Activated T-helper 1 cell treated with anti-CD3 and anti-CD28 coated beads, Interleukin-12 subunit alpha, Interleukin-12 subunit beta, Interleukin-2, Interleukin-4 antibody, amounts not matched to agents 30 ng/mL and 10 ng/mL and 1 ng/mL, durations not matched to agents 14 hours and 24 hours and 36 hours (primary cell): Measurements from ENCODE around the gene UFC1. TPM values are rescaled to one million over a fixed set of nuclear protein-coding genes. Genes with fewer than 3 reads are reported as not detected.

Experiments used
- DNase-seq: peaks from one replicate; pipeline ENCODE4 v3.0.0; 2021; ENCODE audit warnings: low spot score
- H3K27ac Mint-ChIP-seq: one replicate; pipeline ENCODE4 v1.8.0; 2021; ENCODE audit warnings: mild to moderate bottlenecking, mixed read lengths
- H3K27me3 Mint-ChIP-seq: one replicate; pipeline ENCODE4 v1.8.0; 2022; ENCODE audit warnings: mild to moderate bottlenecking, moderate library complexity, mixed read lengths; ENCODE audit not compliant: insufficient read depth
- H3K36me3 Mint-ChIP-seq: one replicate; pipeline ENCODE4 v1.8.0; 2021; ENCODE audit warnings: low read depth, mixed read lengths
- H3K4me1 Mint-ChIP-seq: one replicate; pipeline ENCODE4 v1.8.0; 2021; ENCODE audit warnings: low read depth, mixed read lengths
- H3K4me3 Mint-ChIP-seq: one replicate; pipeline ENCODE4 v1.8.0; 2021; ENCODE audit warnings: mild to moderate bottlenecking, moderate library complexity, mixed read lengths
- H3K9me3 Mint-ChIP-seq: one replicate; pipeline ENCODE4 v1.8.0; 2021; ENCODE audit warnings: mixed read lengths
- intact Hi-C: fragments of 100-400 bp; cut with micrococcal nuclease; formaldehyde crosslinking; loops from one replicate; pipeline ENCODE4 v1.15.1; 2024
- total RNA-seq: library from RNA; stranded (reverse); gene quantifications from 2 replicates; pipeline ENCODE4 v1.2.3, GENCODE V29; 2022

The UFC1 gene
- total RNA-seq, 1 donor from 2014 or later = 86.3 TPM

GRCh38 chr1:161176468-161177111 lies 22.8 kb downstream of the UFC1 start:
- H3K36me3 Mint-ChIP-seq = peaks cover 31% of the 10 kb centered on the region
- intact Hi-C loops = loop anchor here (1.0 to 2.0 kb wide), 5 partner anchors 9 to 44 kb away; partner anchors contain the start of genes DEDD and PPOX
- peaks cover 60% of the 10 kb centered on the region for H3K4me1 Mint-ChIP-seq

GRCh38 chr1:161177112-161177935 lies 23.5 kb downstream of the UFC1 start, which contains the start of gene B4GALT3:
B4GALT3 (minus strand) TSS chr1:161177507; CDS start chr1:161176060, 1,447 bp downstream.
- Mint-ChIP-seq H3K4me1 (peaks cover 67% of the 10 kb centered on the region), H3K27ac (peak within 1 kb of the TSS; percentile 100), H3K36me3 (peaks cover 27% of the 10 kb centered on the region), H3K4me3 (peak within 1 kb of the TSS; percentile 98), H3K27me3 (no peaks in the 10 kb centered on the region), H3K9me3 (no peaks in the 10 kb centered on the region)
- intact Hi-C loops = loop anchor here (1.0 to 2.0 kb wide), 5 partner anchors 8 to 45 kb away; partner anchors contain the start of genes DEDD and PPOX
- DNase-seq = peak; percentile 91

More at GRCh38 chr1:161176468-161177111, 22.8 kb downstream of the UFC1 start:
- Mint-ChIP-seq H3K4me3 (peak overlapping the region; percentile 98), H3K27me3 (no peaks in the 10 kb centered on the region), H3K27ac (peak overlapping the region; percentile 100), H3K9me3 (no peaks in the 10 kb centered on the region)
- DNase-seq = no peak

GRCh38 chr1:161177936-161178244 lies 24.1 kb downstream of the UFC1 start:
- Mint-ChIP-seq H3K36me3 (peaks cover 22% of the 10 kb centered on the region), H3K9me3 (no peaks in the 10 kb centered on the region), H3K27me3 (no peaks in the 10 kb centered on the region), H3K4me3 (peak overlapping the region; percentile 98), H3K27ac (peak overlapping the region; percentile 100), H3K4me1 (peaks cover 73% of the 10 kb centered on the region)
- no peak for DNase-seq
- intact Hi-C loops = loop anchor here (1.0 to 2.0 kb wide), 5 partner anchors 7 to 46 kb away; partner anchors contain the start of genes DEDD and PPOX

GRCh38 chr1:161179698-161180097 lies 25.9 kb downstream of the UFC1 start:
- intact Hi-C loops = loop anchor here (5.0 kb wide), 1 partner anchor 208 kb away; no protein-coding TSS in a partner anchor
- peaks cover 78% of the 10 kb centered on the region for H3K4me1 Mint-ChIP-seq
- no peaks in the 10 kb centered on the region for H3K27me3 Mint-ChIP-seq
- H3K9me3 Mint-ChIP-seq = no peaks in the 10 kb centered on the region
- no peak for DNase-seq
- no peak overlapping the region for H3K4me3 Mint-ChIP-seq
- H3K36me3 Mint-ChIP-seq = peaks cover 7% of the 10 kb centered on the region
- H3K27ac Mint-ChIP-seq = no peak overlapping the region

- peaks cover 75% of the 10 kb centered on the region for H3K4me1 Mint-ChIP-seq
- H3K27ac Mint-ChIP-seq = peak overlapping the region; percentile 71
- no peaks in the 10 kb centered on the region for H3K9me3 Mint-ChIP-seq
- peaks cover 6% of the 10 kb centered on the region for H3K36me3 Mint-ChIP-seq
- no peak for DNase-seq
- H3K27me3 Mint-ChIP-seq = no peaks in the 10 kb centered on the region
- intact Hi-C loops = loop anchor here (5.0 kb wide), 1 partner anchor 207 kb away; no protein-coding TSS in a partner anchor
- H3K4me3 Mint-ChIP-seq = peak overlapping the region; percentile 37
These were observed 26.9 kb downstream of the UFC1 start for GRCh38 chr1:161180639-161181038.

- peak; percentile 55 for DNase-seq
- H3K36me3 Mint-ChIP-seq = peaks cover 8% of the 10 kb centered on the region
- peak overlapping the region; percentile 92 for H3K27ac Mint-ChIP-seq
- no peaks in the 10 kb centered on the region for H3K9me3 Mint-ChIP-seq
- H3K4me1 Mint-ChIP-seq = peaks cover 78% of the 10 kb centered on the region
- intact Hi-C loops = loop anchor here (1.0 to 5.0 kb wide), 5 partner anchors 15 to 205 kb away; partner anchors contain the start of genes PPOX and UFC1
- peak overlapping the region; percentile 66 for H3K4me3 Mint-ChIP-seq
- H3K27me3 Mint-ChIP-seq = no peaks in the 10 kb centered on the region
These were observed 28.4 kb downstream of the UFC1 start for GRCh38 chr1:161182214-161182613.

GRCh38 chr1:161185282-161185682 lies 31.5 kb downstream of the UFC1 start:
- peak; percentile 74 for DNase-seq
- peak overlapping the region; percentile 95 for H3K27ac Mint-ChIP-seq
- H3K36me3 Mint-ChIP-seq = peaks cover 8% of the 10 kb centered on the region
- peak overlapping the region; percentile 53 for H3K4me3 Mint-ChIP-seq
- no peaks in the 10 kb centered on the region for H3K9me3 Mint-ChIP-seq
- no peaks in the 10 kb centered on the region for H3K27me3 Mint-ChIP-seq
- intact Hi-C loops = loop anchor here (1.0 kb wide), 2 partner anchors 8 to 17 kb away; partner anchors contain the start of genes B4GALT3 and NDUFS2
- peaks cover 81% of the 10 kb centered on the region for H3K4me1 Mint-ChIP-seq

- intact Hi-C loops = loop anchor here (1.0 kb wide), 2 partner anchors 9 to 16 kb away; partner anchors contain the start of genes B4GALT3 and NDUFS2
- Mint-ChIP-seq H3K4me1 (peaks cover 76% of the 10 kb centered on the region), H3K36me3 (peaks cover 8% of the 10 kb centered on the region), H3K27me3 (no peaks in the 10 kb centered on the region), H3K4me3 (peak overlapping the region; percentile 56), H3K9me3 (no peaks in the 10 kb centered on the region), H3K27ac (peak overlapping the region; percentile 95)
- no peak for DNase-seq
These were observed 32.0 kb downstream of the UFC1 start for GRCh38 chr1:161185732-161186311.

- Mint-ChIP-seq H3K4me1 (peaks cover 73% of the 10 kb centered on the region), H3K4me3 (no peak overlapping the region), H3K9me3 (no peaks in the 10 kb centered on the region), H3K27me3 (no peaks in the 10 kb centered on the region), H3K36me3 (peaks cover 7% of the 10 kb centered on the region), H3K27ac (peak overlapping the region; percentile 49)
- intact Hi-C loops = no loop called here
- no peak for DNase-seq
These were observed 33.5 kb downstream of the UFC1 start for GRCh38 chr1:161187311-161187710.

- Mint-ChIP-seq H3K4me1 (peaks cover 70% of the 10 kb centered on the region), H3K27ac (peak overlapping the region; percentile 56), H3K27me3 (no peaks in the 10 kb centered on the region), H3K9me3 (no peaks in the 10 kb centered on the region), H3K4me3 (no peak overlapping the region), H3K36me3 (peaks cover 6% of the 10 kb centered on the region)
- intact Hi-C loops = no loop called here
- no peak for DNase-seq
These were observed 34.6 kb downstream of the UFC1 start for GRCh38 chr1:161188381-161188780.

GRCh38 chr1:161189036-161189435 lies 35.3 kb downstream of the UFC1 start:
- intact Hi-C loops = no loop called here
- Mint-ChIP-seq H3K4me1 (peaks cover 66% of the 10 kb centered on the region), H3K27me3 (no peaks in the 10 kb centered on the region), H3K27ac (no peak overlapping the region), H3K9me3 (no peaks in the 10 kb centered on the region), H3K4me3 (no peak overlapping the region), H3K36me3 (peaks cover 6% of the 10 kb centered on the region)
- DNase-seq = no peak

GRCh38 chr1:161190962-161191521 lies 37.3 kb downstream of the UFC1 start:
- no peaks in the 10 kb centered on the region for H3K9me3 Mint-ChIP-seq
- H3K4me1 Mint-ChIP-seq = peaks cover 61% of the 10 kb centered on the region
- H3K4me3 Mint-ChIP-seq = no peak overlapping the region
- H3K27ac Mint-ChIP-seq = no peak overlapping the region
- DNase-seq = no peak
- H3K27me3 Mint-ChIP-seq = no peaks in the 10 kb centered on the region
- intact Hi-C loops = no loop called here
- peaks cover 3% of the 10 kb centered on the region for H3K36me3 Mint-ChIP-seq
